B cell (primary cell): ENCODE data around the gene TUBE1. TPM values are rescaled to one million over a fixed set of nuclear protein-coding genes. Genes with fewer than 3 reads are reported as not detected.

ENCODE experiments used
- ATAC-seq: fragments of 200-7000 bp; cut with Tn5 transposase; one replicate; pipeline ENCODE4 v1.10.0; 2021; ENCODE audit warnings: low read depth, mild to moderate bottlenecking, moderate number of reproducible peaks, moderate library complexity
- CTCF ChIA-PET: fragments of 350-600 bp; sonication (Branson Sonifier 250); formaldehyde crosslinking; loops from one replicate; lab custom pipeline; 2021; ENCODE audit warnings: antibody characterized with exemption, inconsistent platforms; lab: Charles Lee
- POLR2A ChIA-PET: fragments of 350-600 bp; sonication (Branson Sonifier 250); formaldehyde crosslinking; loops from one replicate; lab custom pipeline; 2021; ENCODE audit warnings: antibody characterized with exemption; lab: Charles Lee
- DNase-seq: peaks from one replicate; pipeline ENCODE4 v3.0.0; 2013
- H2AFZ ChIP-seq: 2 replicates; pipeline ENCODE4 v1.6.1; 2012; ENCODE audit warnings: mild to moderate bottlenecking, low read depth, low read length; ENCODE audit not compliant: insufficient read depth, poor library complexity, severe bottlenecking
- H3K27ac ChIP-seq, 2 donors: 1 replicate in 1 of 2; 2 replicates in 1 of 2; pipeline ENCODE4 v1.5.1; 2012 to 2013; ENCODE audit warnings: low read length in 2 of 2, mild to moderate bottlenecking in 2 of 2, moderate library complexity in 1 of 2
- H3K27me3 ChIP-seq, 4 experiments: fragments of 200-600 bp in 1 of 4; sonication (generic) in 1 of 4; replicated peaks in 1 of 4; 1 replicate in 2 of 4; 2 replicates in 2 of 4; pipeline versions ENCODE4 v1.6.1 to v1.7.0; 2013 to 2016; ENCODE audit warnings: low read length in 3 of 4, mild to moderate bottlenecking in 2 of 4, mixed read lengths in 1 of 4, moderate library complexity in 1 of 4; ENCODE audit not compliant: insufficient read depth in 4 of 4, control insufficient read depth in 3 of 4; ENCODE audit errors: control extremely low read depth in 1 of 4
- H3K36me3 ChIP-seq, 2 experiments: replicated peaks in 1 of 2; 1 replicate in 1 of 2; 2 replicates in 1 of 2; pipeline versions ENCODE4 v1.6.1 to v1.7.1; 2013; ENCODE audit warnings: low read length in 1 of 2; ENCODE audit not compliant: insufficient read depth in 2 of 2, control insufficient read depth in 1 of 2; ENCODE audit errors: control extremely low read depth in 1 of 2, extremely low read depth in 1 of 2
- H3K4me1 ChIP-seq, 2 donors: fragments of 200-600 bp in 1 of 2; sonication (generic) in 1 of 2; 1 replicate in 1 of 2; 2 replicates in 1 of 2; pipeline versions ENCODE4 v1.5.1 to v1.6.1; 2013 to 2017; ENCODE audit warnings: low read length in 2 of 2; ENCODE audit not compliant: control insufficient read depth in 2 of 2, insufficient read depth in 2 of 2
- H3K4me2 ChIP-seq: replicated peaks from 2 replicates; pipeline ENCODE3; 2012; ENCODE audit warnings: mild to moderate bottlenecking, low read depth, low read length; ENCODE audit not compliant: poor library complexity, severe bottlenecking
- H3K4me3 ChIP-seq, 5 experiments: fragments of 200-600 bp in 1 of 5; sonication (generic) in 1 of 5; 1 replicate in 3 of 5; 2 replicates in 2 of 5; pipeline versions ENCODE4 v1.5.1 to v1.7.0; 2011 to 2016; ENCODE audit warnings: low read length in 4 of 5, mild to moderate bottlenecking in 4 of 5, low read depth in 2 of 5, control low read depth in 1 of 5, moderate library complexity in 1 of 5; ENCODE audit not compliant: insufficient read depth in 1 of 5; ENCODE audit errors: control extremely low read depth in 1 of 5, extremely low read depth in 1 of 5
- H3K79me2 ChIP-seq: fragments of 200-600 bp; sonication (generic); one replicate; pipeline ENCODE4 v1.6.0; 2016; ENCODE audit warnings: low read length; ENCODE audit not compliant: control insufficient read depth, insufficient read depth
- H3K9ac ChIP-seq: fragments of 200-600 bp; sonication (generic); 2 replicates; pipeline ENCODE4 v1.6.1; 2017; ENCODE audit warnings: mild to moderate bottlenecking, low read length, moderate library complexity
- H3K9me3 ChIP-seq, 3 donors: one replicate each; pipeline versions ENCODE4 v1.6.1 to v1.7.1; 2013; ENCODE audit warnings: low read length in 2 of 3; ENCODE audit not compliant: control insufficient read depth in 2 of 3, insufficient read depth in 1 of 3; ENCODE audit errors: control extremely low read depth in 1 of 3
- H4K20me1 ChIP-seq: 2 replicates; pipeline ENCODE4 v1.6.0; 2012; ENCODE audit warnings: mild to moderate bottlenecking, low read length; ENCODE audit not compliant: insufficient read depth, control insufficient read depth, poor library complexity, severe bottlenecking
- H3K27ac Mint-ChIP-seq: one replicate; pipeline ENCODE4 v1.8.0; 2021; ENCODE audit warnings: mixed read lengths
- H3K27me3 Mint-ChIP-seq: one replicate; pipeline ENCODE4 v1.8.0; 2021; ENCODE audit warnings: mixed read lengths
- H3K4me1 Mint-ChIP-seq: one replicate; pipeline ENCODE4 v1.8.0; 2021; ENCODE audit warnings: mixed read lengths
- H3K4me3 Mint-ChIP-seq: one replicate; pipeline ENCODE4 v1.8.0; 2021; ENCODE audit warnings: mixed read lengths
- H3K9me3 Mint-ChIP-seq: one replicate; pipeline ENCODE4 v1.8.0; 2022; ENCODE audit warnings: mixed read lengths; ENCODE audit not compliant: insufficient read depth
- CTCF ChIP-seq: fragments of 200-600 bp; IDR thresholded peaks from one replicate; pipeline ENCODE4 v1.8.0; 2022; ENCODE audit warnings: antibody characterized with exemption, mild to moderate bottlenecking
- EZH2 ChIP-seq: IDR thresholded peaks from 2 replicates; pipeline ENCODE4 v1.6.1; 2012; ENCODE audit warnings: borderline replicate concordance, low read depth, mild to moderate bottlenecking, moderate library complexity, low read length; ENCODE audit not compliant: insufficient read depth, poor library complexity, severe bottlenecking
- WGBS: methylation state at CpG from one replicate; pipeline ENCODE4 v1.1.5; 2013; ENCODE audit warnings: missing lambda C conversion rate; ENCODE audit not compliant: insufficient coverage; 5-methylcytosine and 5-hydroxymethylcytosine counted together
- intact Hi-C: fragments of 100-400 bp; cut with micrococcal nuclease; formaldehyde crosslinking; loops from one replicate; pipeline ENCODE4 v1.10.0; 2022
- polyA plus RNA-seq: library from polyadenylated mRNA; depleted of rRNA; stranded (reverse); fragments of >200 nt; gene quantifications from 2 replicates; pipeline ENCODE4 v1.2.3, GENCODE V29; 2012
- total RNA-seq, 2 donors: library from RNA; stranded (reverse); fragments of 120-200 nt in 1 of 2; gene quantifications; 1 replicate in 1 of 2; 2 replicates in 1 of 2; pipeline versions ENCODE4 v1.2.3 to v1.2.4, GENCODE V29; 2013 to 2022

TUBE1 gene
- total and polyA plus RNA-seq, 2 donors (not counting 1 experiment from before 2014, with no cell fraction given): 14.3 to 24.5 TPM

GRCh38 chr6:112128208-112128607 lies 40.9 kb upstream of the TUBE1 start:
- no peak for ATAC-seq
- Mint-ChIP-seq H3K4me1 (no peaks in the 10 kb centered on the region), H3K9me3 (no peaks in the 10 kb centered on the region), H3K27ac (no peak overlapping the region), H3K4me3 (no peak overlapping the region), H3K27me3 (peaks cover 31% of the 10 kb centered on the region)
- H3K27me3 ChIP-seq: peaks cover 0 to 5% (median 0%) of the 10 kb centered on the region in 4 experiments
- no peak overlapping the region for H3K4me2 ChIP-seq
- H3K9me3 ChIP-seq: no peaks in the 10 kb centered on the region
- H3K79me2 ChIP-seq: no peaks in the 10 kb centered on the region
- WGBS: 97% methylated on average over 5 of the region's 5 CpGs
- ChIA-PET POLR2A (no interaction called here), CTCF (no interaction called here)
- intact Hi-C loops: no loop called here
- H3K9ac ChIP-seq: no peak overlapping the region
- TF ChIP-seq EZH2 (no peak), CTCF (no peak)
- no peaks in the 10 kb centered on the region for H4K20me1 ChIP-seq
- no peak overlapping the region for H3K27ac ChIP-seq
- H3K36me3 ChIP-seq: no peaks in the 10 kb centered on the region
- no peak overlapping the region for H3K4me3 ChIP-seq
- no peaks in the 10 kb centered on the region for H3K4me1 ChIP-seq
- no peak overlapping the region for H2AFZ ChIP-seq
- DNase-seq: no peak

DNA sequence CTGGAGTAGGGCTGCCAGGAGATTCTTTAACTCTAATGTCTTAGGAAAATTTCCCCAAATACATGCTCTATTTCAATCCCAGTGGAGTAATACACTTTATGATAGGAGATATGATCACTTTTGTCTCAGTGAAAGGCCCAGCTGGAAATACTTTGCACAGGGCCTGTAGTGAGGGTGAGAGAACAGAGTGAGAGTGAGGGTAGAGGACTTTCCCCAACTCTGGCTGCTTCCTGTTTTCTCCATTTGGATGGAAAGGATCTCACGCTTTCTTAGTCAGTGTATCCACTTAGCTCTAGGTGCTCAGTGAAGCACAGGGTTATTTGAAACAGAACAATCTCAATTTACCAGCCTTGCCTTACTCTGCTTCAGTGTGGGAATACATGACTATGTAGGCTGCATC lies 36.7 kb upstream of the TUBE1 start:
- no peaks in the 10 kb centered on the region for H4K20me1 ChIP-seq
- no peaks in the 10 kb centered on the region for H3K9me3 ChIP-seq
- POLR2A ChIA-PET: no interaction called here
- no peak overlapping the region for H2AFZ ChIP-seq
- Mint-ChIP-seq H3K27ac (no peak overlapping the region), H3K9me3 (no peaks in the 10 kb centered on the region), H3K4me3 (no peak overlapping the region), H3K27me3 (peaks cover 19% of the 10 kb centered on the region), H3K4me1 (no peaks in the 10 kb centered on the region)
- ATAC-seq (no peak), DNase-seq (no peak)
- no peak overlapping the region for H3K4me2 ChIP-seq
- 80% methylated on average over 1 of the region's 1 CpG for WGBS
- no peak overlapping the region for H3K9ac ChIP-seq
- CTCF ChIA-PET: interaction anchor here (0.7 kb wide), 2 partner anchors 63 to 938 kb away, joined by 3 read pairs; no protein-coding TSS in a partner anchor
- TF ChIP-seq CTCF: no peak
- no peak for TF ChIP-seq EZH2
- H3K27ac ChIP-seq: no peak overlapping the region
- no peaks in the 10 kb centered on the region for H3K4me1 ChIP-seq
- no peaks in the 10 kb centered on the region for H3K79me2 ChIP-seq
- intact Hi-C loops: no loop called here
- H3K36me3 ChIP-seq: no peaks in the 10 kb centered on the region
- H3K4me3 ChIP-seq: no peak overlapping the region
- H3K27me3 ChIP-seq: no peaks in the 10 kb centered on the region
